OCI-LY7 (cell line): ENCODE results near the gene SAXO1. TPM values are rescaled to one million over a fixed set of nuclear protein-coding genes. Genes with fewer than 3 reads are reported as not detected.

Source experiments
- BruUV-seq: library from RNA; stranded (reverse); fragments of 400-500 nt; replicated peaks from 2 replicates; lab custom pipeline; 2021; lab: Mats Ljungman, UMichigan
- CTCF ChIA-PET: fragments of 300-600 bp; sonication (Branson Sonifier 250); formaldehyde crosslinking; loops from one replicate; lab custom pipeline; 2022; ENCODE audit warnings: antibody characterized with exemption; ENCODE audit not compliant: unreplicated experiment; lab: Charles Lee
- POLR2A ChIA-PET: fragments of 300-600 bp; sonication (Branson Sonifier 250); formaldehyde crosslinking; loops from one replicate; lab custom pipeline; 2022; ENCODE audit warnings: antibody characterized with exemption; lab: Charles Lee
- DNase-seq: peaks from one replicate; pipeline ENCODE4 v3.0.0-alpha.2; 2015; ENCODE audit warnings: low spot score
- H2AFZ ChIP-seq: fragments of 200-600 bp; sonication (generic), shearing (Covaris generic); 2 replicates; pipeline ENCODE4 v1.6.1; 2014; ENCODE audit warnings: mild to moderate bottlenecking, antibody characterized with exemption, low read length, moderate library complexity
- H3K27ac ChIP-seq: fragments of 200-600 bp; sonication (generic); 2 replicates; pipeline ENCODE4 v1.5.1; 2014; ENCODE audit warnings: mixed run types, low read depth, mild to moderate bottlenecking, moderate library complexity, low read length, inconsistent platforms; ENCODE audit not compliant: poor library complexity, severe bottlenecking
- H3K36me3 ChIP-seq: fragments of 200-600 bp; sonication (generic); 2 replicates; pipeline ENCODE4 v1.6.1; 2014; ENCODE audit warnings: mild to moderate bottlenecking, antibody characterized with exemption, low read length, moderate library complexity, mixed read lengths; ENCODE audit not compliant: insufficient read depth
- H3K4me1 ChIP-seq: fragments of 200-600 bp; sonication (generic); 2 replicates; pipeline ENCODE4 v1.5.1; 2014; ENCODE audit warnings: mild to moderate bottlenecking, low read length; ENCODE audit not compliant: insufficient read depth, poor library complexity, severe bottlenecking
- H3K4me2 ChIP-seq: fragments of 200-600 bp; sonication (generic); 2 replicates; pipeline ENCODE4 v1.6.1; 2014; ENCODE audit warnings: mild to moderate bottlenecking, low read length
- H3K4me3 ChIP-seq: fragments of 200-600 bp; sonication (generic); 2 replicates; pipeline ENCODE4 v1.5.1; 2014; ENCODE audit warnings: mild to moderate bottlenecking, low read depth, low read length; ENCODE audit not compliant: poor library complexity, severe bottlenecking
- H3K79me2 ChIP-seq: fragments of 200-600 bp; sonication (generic); 2 replicates; pipeline ENCODE4 v1.6.1; 2016; ENCODE audit warnings: low read depth, mild to moderate bottlenecking, low read length, moderate library complexity, mixed read lengths; ENCODE audit not compliant: insufficient read depth
- H3K9me2 ChIP-seq: fragments of 200-600 bp; sonication (generic); 2 replicates; pipeline ENCODE4 v1.6.1; 2016; ENCODE audit warnings: mild to moderate bottlenecking, low read length, mixed read lengths; ENCODE audit not compliant: insufficient read depth
- H3K9me3 ChIP-seq: fragments of 200-600 bp; sonication (generic); 2 replicates; pipeline ENCODE4 v1.6.1; 2014; ENCODE audit warnings: mild to moderate bottlenecking, mixed run types, low read length, mixed read lengths
- H4K20me1 ChIP-seq: fragments of 200-600 bp; sonication (generic); 2 replicates; pipeline ENCODE4 v1.6.1; 2014; ENCODE audit warnings: mild to moderate bottlenecking, antibody characterized with exemption, low read length, moderate library complexity, mixed read lengths; ENCODE audit not compliant: insufficient read depth
- EZH2phosphoT487 ChIP-seq: fragments of 200-600 bp; sonication (generic); IDR thresholded peaks from 2 replicates; pipeline ENCODE4 v1.6.1; 2018; ENCODE audit warnings: low read depth, borderline replicate concordance, mild to moderate bottlenecking, mixed run types, antibody characterized with exemption, low read length, moderate library complexity, mixed read lengths
- intact Hi-C: fragments of 100-400 bp; cut with micrococcal nuclease; formaldehyde crosslinking; loops from one replicate; pipeline ENCODE4 v1.10.0; 2022; ENCODE audit not compliant: unreplicated experiment
- total RNA-seq, 2 experiments: library from RNA; depleted of rRNA in 1 of 2; stranded (reverse); fragments of >200 nt in 1 of 2; shearing (Covaris generic) in 1 of 2; gene quantifications; 2 replicates each; pipeline ENCODE4 v1.2.3, GENCODE V29; 2014 to 2022
- TF ChIP-seq, protein P1 (sequence below): fragments of 200-600 bp; sonication (generic); conservative IDR thresholded peaks from 2 replicates; pipeline ENCODE4 v1.5.1; 2014; ENCODE audit warnings: mild to moderate bottlenecking, antibody characterized with exemption, low read length, moderate library complexity, mixed read lengths

SAXO1 gene
- total RNA-seq, 2 experiments from 2014 or later: 0.63 TPM; not detected in 1

- no peaks in the 10 kb centered on the region for H3K9me2 ChIP-seq
- TF ChIP-seq, protein P1, sequence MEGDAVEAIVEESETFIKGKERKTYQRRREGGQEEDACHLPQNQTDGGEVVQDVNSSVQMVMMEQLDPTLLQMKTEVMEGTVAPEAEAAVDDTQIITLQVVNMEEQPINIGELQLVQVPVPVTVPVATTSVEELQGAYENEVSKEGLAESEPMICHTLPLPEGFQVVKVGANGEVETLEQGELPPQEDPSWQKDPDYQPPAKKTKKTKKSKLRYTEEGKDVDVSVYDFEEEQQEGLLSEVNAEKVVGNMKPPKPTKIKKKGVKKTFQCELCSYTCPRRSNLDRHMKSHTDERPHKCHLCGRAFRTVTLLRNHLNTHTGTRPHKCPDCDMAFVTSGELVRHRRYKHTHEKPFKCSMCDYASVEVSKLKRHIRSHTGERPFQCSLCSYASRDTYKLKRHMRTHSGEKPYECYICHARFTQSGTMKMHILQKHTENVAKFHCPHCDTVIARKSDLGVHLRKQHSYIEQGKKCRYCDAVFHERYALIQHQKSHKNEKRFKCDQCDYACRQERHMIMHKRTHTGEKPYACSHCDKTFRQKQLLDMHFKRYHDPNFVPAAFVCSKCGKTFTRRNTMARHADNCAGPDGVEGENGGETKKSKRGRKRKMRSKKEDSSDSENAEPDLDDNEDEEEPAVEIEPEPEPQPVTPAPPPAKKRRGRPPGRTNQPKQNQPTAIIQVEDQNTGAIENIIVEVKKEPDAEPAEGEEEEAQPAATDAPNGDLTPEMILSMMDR: no peak
- no peak for TF ChIP-seq EZH2phosphoT487
- H3K27ac ChIP-seq: no peak overlapping the region
- intact Hi-C loops: loop anchor here (10.0 kb wide), 1 partner anchor 286 kb away; no protein-coding TSS in a partner anchor
- H3K79me2 ChIP-seq: no peaks in the 10 kb centered on the region
- no peak for DNase-seq
- H3K4me2 ChIP-seq: no peak overlapping the region
- ChIA-PET CTCF (no interaction called here), POLR2A (interaction anchor here (0.6 kb wide), 2 partner anchors 106 to 164 kb away, joined by 3 to 4 read pairs; no protein-coding TSS in a partner anchor)
- H3K9me3 ChIP-seq: no peaks in the 10 kb centered on the region
- no peak overlapping the region for H2AFZ ChIP-seq
- no peaks in the 10 kb centered on the region for H3K36me3 ChIP-seq
- H4K20me1 ChIP-seq: no peaks in the 10 kb centered on the region
- no peaks in the 10 kb centered on the region for H3K4me1 ChIP-seq
- no TSS peak for BruUV-seq
- no peak overlapping the region for H3K4me3 ChIP-seq
Observed at GRCh38 chr9:18910916-18911315, 122.1 kb downstream of the SAXO1 start.

- H4K20me1 ChIP-seq: no peaks in the 10 kb centered on the region
- H3K27ac ChIP-seq: no peak overlapping the region
- intact Hi-C loops: loop anchor here (10.0 kb wide), 1 partner anchor 286 kb away; no protein-coding TSS in a partner anchor
- ChIA-PET POLR2A (interaction anchor here (0.6 kb wide), 2 partner anchors 106 to 164 kb away, joined by 3 to 4 read pairs; no protein-coding TSS in a partner anchor), CTCF (no interaction called here)
- TF ChIP-seq, protein P1: no peak
- no peak for TF ChIP-seq EZH2phosphoT487
- no peak overlapping the region for H2AFZ ChIP-seq
- H3K4me1 ChIP-seq: no peaks in the 10 kb centered on the region
- no peaks in the 10 kb centered on the region for H3K36me3 ChIP-seq
- no peak overlapping the region for H3K4me2 ChIP-seq
- no peak for DNase-seq
- no TSS peak for BruUV-seq
- no peak overlapping the region for H3K4me3 ChIP-seq
- no peaks in the 10 kb centered on the region for H3K9me3 ChIP-seq
- H3K9me2 ChIP-seq: no peaks in the 10 kb centered on the region
- H3K79me2 ChIP-seq: no peaks in the 10 kb centered on the region
Observed at GRCh38 chr9:18910435-18910834, 122.6 kb downstream of the SAXO1 start.

GRCh38 chr9:18909140-18910018 is 123.6 kb downstream of the SAXO1 start:
- no peak overlapping the region for H3K4me3 ChIP-seq
- no peaks in the 10 kb centered on the region for H3K9me2 ChIP-seq
- H4K20me1 ChIP-seq: no peaks in the 10 kb centered on the region
- no peak for DNase-seq
- no peaks in the 10 kb centered on the region for H3K79me2 ChIP-seq
- no TSS peak for BruUV-seq
- no peaks in the 10 kb centered on the region for H3K36me3 ChIP-seq
- H3K4me1 ChIP-seq: no peaks in the 10 kb centered on the region
- intact Hi-C loops: loop anchor here (10.0 kb wide), 1 partner anchor 285 kb away; no protein-coding TSS in a partner anchor
- H3K4me2 ChIP-seq: no peak overlapping the region
- ChIA-PET CTCF (no interaction called here), POLR2A (no interaction called here)
- TF ChIP-seq, protein P1: no peak
- no peak for TF ChIP-seq EZH2phosphoT487
- H3K9me3 ChIP-seq: no peaks in the 10 kb centered on the region
- no peak overlapping the region for H2AFZ ChIP-seq
- H3K27ac ChIP-seq: no peak overlapping the region
